GM23338 (cell line): ENCODE data around the gene RIPK1. TPM values are rescaled to one million over a fixed set of nuclear protein-coding genes. Genes with fewer than 3 reads are reported as not detected.

Experiments used
- ATAC-seq: fragments of 200-7000 bp; cut with Tn5 transposase; 3 replicates; pipeline ENCODE4 v1.9.1; 2020
- DNase-seq: peaks from one replicate; pipeline ENCODE4 v3.0.0-alpha.2; 2015; ENCODE audit warnings: low spot score
- H2AFZ ChIP-seq: fragments of 200-600 bp; sonication (generic); 2 replicates; pipeline ENCODE4 v1.8.0; 2016; ENCODE audit warnings: antibody characterized with exemption, mild to moderate bottlenecking, moderate library complexity
- H3F3A ChIP-seq: fragments of 200-600 bp; sonication (generic); replicated peaks from 2 replicates; pipeline ENCODE4 v1.8.0; 2017; ENCODE audit warnings: antibody characterized with exemption, mixed run types, low read depth
- H3K27ac ChIP-seq: fragments of 200-600 bp; sonication (generic); 2 replicates; pipeline ENCODE4 v1.6.1; 2016; ENCODE audit warnings: low read depth
- H3K27me3 ChIP-seq: fragments of 200-600 bp; sonication (generic); 2 replicates; pipeline ENCODE4 v1.8.0; 2016; ENCODE audit warnings: mild to moderate bottlenecking, mixed run types, moderate library complexity; ENCODE audit not compliant: insufficient read depth
- H3K36me3 ChIP-seq: fragments of 200-600 bp; sonication (generic); 2 replicates; pipeline ENCODE4 v1.8.0; 2016; ENCODE audit warnings: mild to moderate bottlenecking; ENCODE audit not compliant: insufficient read depth
- H3K4me1 ChIP-seq: fragments of 200-600 bp; sonication (generic); 2 replicates; pipeline ENCODE4 v1.8.0; 2016; ENCODE audit warnings: mild to moderate bottlenecking, moderate library complexity; ENCODE audit not compliant: insufficient read depth
- H3K4me2 ChIP-seq: fragments of 200-600 bp; sonication (generic); 2 replicates; pipeline ENCODE4 v1.7.1; 2017; ENCODE audit warnings: mixed run types
- H3K4me3 ChIP-seq: fragments of 200-600 bp; sonication (generic); 2 replicates; pipeline ENCODE4 v1.6.1; 2016; ENCODE audit warnings: mixed run types
- H3K79me2 ChIP-seq: fragments of 200-600 bp; sonication (generic); replicated peaks from 2 replicates; pipeline ENCODE4 v1.8.0; 2017; ENCODE audit warnings: mild to moderate bottlenecking; ENCODE audit not compliant: insufficient read depth
- H3K9me2 ChIP-seq: fragments of 200-600 bp; sonication (generic); 2 replicates; pipeline ENCODE4 v1.8.0; 2017; ENCODE audit not compliant: insufficient read depth
- H4K20me1 ChIP-seq: fragments of 200-600 bp; sonication (generic); replicated peaks from 2 replicates; pipeline ENCODE4 v1.8.0; 2017; ENCODE audit warnings: mild to moderate bottlenecking; ENCODE audit not compliant: insufficient read depth
- H3K27ac Mint-ChIP-seq: 2 replicates; pipeline ENCODE4 v1.8.0; 2020; ENCODE audit warnings: inconsistent platforms, mild to moderate bottlenecking, moderate library complexity, mixed read lengths
- H3K27me3 Mint-ChIP-seq: 3 replicates; pipeline ENCODE4 v1.8.0; 2022; ENCODE audit warnings: low read depth, mild to moderate bottlenecking, moderate library complexity, mixed read lengths, inconsistent platforms; ENCODE audit not compliant: insufficient read depth, poor library complexity
- H3K36me3 Mint-ChIP-seq: 3 replicates; pipeline ENCODE4 v1.8.0; 2021; ENCODE audit warnings: low read depth, mild to moderate bottlenecking, inconsistent platforms, moderate library complexity, mixed read lengths
- H3K4me1 Mint-ChIP-seq: 3 replicates; pipeline ENCODE4 v1.8.0; 2020; ENCODE audit warnings: mild to moderate bottlenecking, inconsistent platforms, mixed read lengths
- H3K4me3 Mint-ChIP-seq: 3 replicates; pipeline ENCODE4 v1.8.0; 2021; ENCODE audit warnings: moderate library complexity, mild to moderate bottlenecking, inconsistent platforms, mixed read lengths
- H3K9me3 Mint-ChIP-seq: 3 replicates; pipeline ENCODE4 v1.8.0; 2020; ENCODE audit warnings: moderate library complexity, mild to moderate bottlenecking, inconsistent platforms, mixed read lengths
- CREB1 ChIP-seq: fragments of 250-450 bp; sonication (Bioruptor Pico); IDR thresholded peaks from 2 replicates; pipeline ENCODE4 v1.5.0; 2020; ENCODE audit warnings: low read depth, mild to moderate bottlenecking, moderate library complexity
- EZH2 ChIP-seq: fragments of 200-600 bp; sonication (generic); IDR thresholded peaks from one replicate; pipeline ENCODE4 v1.8.0; 2017; ENCODE audit warnings: antibody characterized with exemption, mild to moderate bottlenecking, low read depth; ENCODE audit not compliant: unreplicated experiment
- EZH2phosphoT487 ChIP-seq: fragments of 200-600 bp; sonication (generic); IDR thresholded peaks from one replicate; pipeline ENCODE4 v1.8.1; 2018; ENCODE audit warnings: antibody characterized with exemption; ENCODE audit not compliant: unreplicated experiment
- JUNB ChIP-seq: IDR thresholded peaks from one replicate; pipeline ENCODE4 v1.6.1; 2016; ENCODE audit warnings: antibody characterized with exemption; ENCODE audit not compliant: unreplicated experiment
- NANOG ChIP-seq: IDR thresholded peaks from 2 replicates; pipeline ENCODE4 v1.6.1; 2016; ENCODE audit warnings: antibody characterized with exemption, borderline replicate concordance
- POLR2AphosphoS5 ChIP-seq: IDR thresholded peaks from 2 replicates; pipeline ENCODE4 v1.6.1; 2016; ENCODE audit warnings: antibody characterized with exemption, low read depth
- STAT1 ChIP-seq: IDR thresholded peaks from one replicate; pipeline ENCODE4 v1.6.1; 2016; ENCODE audit warnings: antibody characterized with exemption; ENCODE audit not compliant: unreplicated experiment
- ZNF114 ChIP-seq: fragments of 250-450 bp; sonication (Bioruptor Pico); IDR thresholded peaks from 2 replicates; pipeline ENCODE4 v1.5.0; 2020; ENCODE audit warnings: mild to moderate bottlenecking, moderate library complexity
- ZNF331 ChIP-seq: fragments of 250-450 bp; sonication (Bioruptor Pico); IDR thresholded peaks from 2 replicates; pipeline ENCODE4 v1.5.0; 2020; ENCODE audit warnings: low read depth, mild to moderate bottlenecking, moderate library complexity
- polyA plus RNA-seq: library from polyadenylated mRNA; unstranded; fragments of >200 nt; fragmentation: Nextera tagmentation; extraction: Ambion mirVana; gene quantifications from 2 replicates; pipeline ENCODE4 v1.2.1, GENCODE V29; 2016
- total RNA-seq: library from RNA; depleted of rRNA; stranded (reverse); fragments of >200 nt; shearing (Covaris generic); gene quantifications from 2 replicates; pipeline ENCODE4 v1.2.3, GENCODE V29; 2014
- TF ChIP-seq, protein P1 (sequence below), 2 experiments: fragments of 200-600 bp in 1 of 2; sonication (generic) in 1 of 2; conservative IDR thresholded peaks; 2 replicates each; pipeline versions ENCODE4 v1.5.1 to v1.6.1; 2016 to 2017; ENCODE audit warnings: antibody characterized with exemption in 2 of 2, low read depth in 2 of 2, mild to moderate bottlenecking in 2 of 2, moderate library complexity in 1 of 2
- TF ChIP-seq, protein P2 (sequence below): IDR thresholded peaks from one replicate; pipeline ENCODE4 v1.6.1; 2018; ENCODE audit warnings: antibody characterized with exemption; ENCODE audit not compliant: unreplicated experiment
- TF ChIP-seq, protein P3 (sequence below): IDR thresholded peaks from 2 replicates; pipeline ENCODE4 v1.6.1; 2016; ENCODE audit warnings: antibody characterized with exemption
- TF ChIP-seq, protein P4 (sequence below): fragments of 250-450 bp; sonication (Bioruptor Pico); IDR thresholded peaks from 2 replicates; pipeline ENCODE4 v1.5.0; 2020; ENCODE audit warnings: mild to moderate bottlenecking, moderate library complexity

RIPK1 gene
- total and polyA plus RNA-seq, 2 experiments from 2014 or later = 5.7 to 19.4 TPM

DNA sequence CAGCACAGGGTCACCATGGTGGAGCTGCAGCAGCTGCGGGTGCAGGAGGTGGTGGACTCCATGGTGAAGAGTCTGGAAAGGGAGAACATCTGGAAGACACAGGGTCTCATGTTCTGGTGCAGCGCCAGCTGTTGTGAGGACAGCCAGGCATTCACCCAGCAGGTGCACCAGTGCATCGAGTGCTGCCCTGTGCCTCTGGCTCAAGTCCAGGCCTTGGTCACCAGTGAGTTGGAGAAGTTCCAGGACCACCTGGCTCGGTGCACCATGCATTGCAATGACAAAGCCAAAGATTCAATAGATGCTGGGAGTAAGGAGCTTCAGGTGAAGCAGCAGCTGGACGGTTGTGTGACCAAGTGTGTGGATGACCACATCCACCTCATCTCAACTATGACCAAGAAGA, 22.9 kb upstream of the RIPK1 start:
- TF ChIP-seq POLR2AphosphoS5 (no peak), NANOG (no peak), STAT1 (no peak), EZH2phosphoT487 (no peak), CREB1 (CRISPR knock-in tag) (no peak), EZH2 (no peak), ZNF331 (CRISPR knock-in tag) (no peak), ZNF114 (CRISPR knock-in tag) (no peak), JUNB (no peak)
- TF ChIP-seq, protein P1, sequence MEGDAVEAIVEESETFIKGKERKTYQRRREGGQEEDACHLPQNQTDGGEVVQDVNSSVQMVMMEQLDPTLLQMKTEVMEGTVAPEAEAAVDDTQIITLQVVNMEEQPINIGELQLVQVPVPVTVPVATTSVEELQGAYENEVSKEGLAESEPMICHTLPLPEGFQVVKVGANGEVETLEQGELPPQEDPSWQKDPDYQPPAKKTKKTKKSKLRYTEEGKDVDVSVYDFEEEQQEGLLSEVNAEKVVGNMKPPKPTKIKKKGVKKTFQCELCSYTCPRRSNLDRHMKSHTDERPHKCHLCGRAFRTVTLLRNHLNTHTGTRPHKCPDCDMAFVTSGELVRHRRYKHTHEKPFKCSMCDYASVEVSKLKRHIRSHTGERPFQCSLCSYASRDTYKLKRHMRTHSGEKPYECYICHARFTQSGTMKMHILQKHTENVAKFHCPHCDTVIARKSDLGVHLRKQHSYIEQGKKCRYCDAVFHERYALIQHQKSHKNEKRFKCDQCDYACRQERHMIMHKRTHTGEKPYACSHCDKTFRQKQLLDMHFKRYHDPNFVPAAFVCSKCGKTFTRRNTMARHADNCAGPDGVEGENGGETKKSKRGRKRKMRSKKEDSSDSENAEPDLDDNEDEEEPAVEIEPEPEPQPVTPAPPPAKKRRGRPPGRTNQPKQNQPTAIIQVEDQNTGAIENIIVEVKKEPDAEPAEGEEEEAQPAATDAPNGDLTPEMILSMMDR (conservative IDR thresholded peaks at IDR 0.05; ENCODE audit: low read depth in 2 of 2) = no peak
- TF ChIP-seq, protein P2, sequence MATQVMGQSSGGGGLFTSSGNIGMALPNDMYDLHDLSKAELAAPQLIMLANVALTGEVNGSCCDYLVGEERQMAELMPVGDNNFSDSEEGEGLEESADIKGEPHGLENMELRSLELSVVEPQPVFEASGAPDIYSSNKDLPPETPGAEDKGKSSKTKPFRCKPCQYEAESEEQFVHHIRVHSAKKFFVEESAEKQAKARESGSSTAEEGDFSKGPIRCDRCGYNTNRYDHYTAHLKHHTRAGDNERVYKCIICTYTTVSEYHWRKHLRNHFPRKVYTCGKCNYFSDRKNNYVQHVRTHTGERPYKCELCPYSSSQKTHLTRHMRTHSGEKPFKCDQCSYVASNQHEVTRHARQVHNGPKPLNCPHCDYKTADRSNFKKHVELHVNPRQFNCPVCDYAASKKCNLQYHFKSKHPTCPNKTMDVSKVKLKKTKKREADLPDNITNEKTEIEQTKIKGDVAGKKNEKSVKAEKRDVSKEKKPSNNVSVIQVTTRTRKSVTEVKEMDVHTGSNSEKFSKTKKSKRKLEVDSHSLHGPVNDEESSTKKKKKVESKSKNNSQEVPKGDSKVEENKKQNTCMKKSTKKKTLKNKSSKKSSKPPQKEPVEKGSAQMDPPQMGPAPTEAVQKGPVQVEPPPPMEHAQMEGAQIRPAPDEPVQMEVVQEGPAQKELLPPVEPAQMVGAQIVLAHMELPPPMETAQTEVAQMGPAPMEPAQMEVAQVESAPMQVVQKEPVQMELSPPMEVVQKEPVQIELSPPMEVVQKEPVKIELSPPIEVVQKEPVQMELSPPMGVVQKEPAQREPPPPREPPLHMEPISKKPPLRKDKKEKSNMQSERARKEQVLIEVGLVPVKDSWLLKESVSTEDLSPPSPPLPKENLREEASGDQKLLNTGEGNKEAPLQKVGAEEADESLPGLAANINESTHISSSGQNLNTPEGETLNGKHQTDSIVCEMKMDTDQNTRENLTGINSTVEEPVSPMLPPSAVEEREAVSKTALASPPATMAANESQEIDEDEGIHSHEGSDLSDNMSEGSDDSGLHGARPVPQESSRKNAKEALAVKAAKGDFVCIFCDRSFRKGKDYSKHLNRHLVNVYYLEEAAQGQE = no peak
- TF ChIP-seq, protein P3, sequence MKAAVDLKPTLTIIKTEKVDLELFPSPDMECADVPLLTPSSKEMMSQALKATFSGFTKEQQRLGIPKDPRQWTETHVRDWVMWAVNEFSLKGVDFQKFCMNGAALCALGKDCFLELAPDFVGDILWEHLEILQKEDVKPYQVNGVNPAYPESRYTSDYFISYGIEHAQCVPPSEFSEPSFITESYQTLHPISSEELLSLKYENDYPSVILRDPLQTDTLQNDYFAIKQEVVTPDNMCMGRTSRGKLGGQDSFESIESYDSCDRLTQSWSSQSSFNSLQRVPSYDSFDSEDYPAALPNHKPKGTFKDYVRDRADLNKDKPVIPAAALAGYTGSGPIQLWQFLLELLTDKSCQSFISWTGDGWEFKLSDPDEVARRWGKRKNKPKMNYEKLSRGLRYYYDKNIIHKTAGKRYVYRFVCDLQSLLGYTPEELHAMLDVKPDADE = no peak
- TF ChIP-seq, protein P4, sequence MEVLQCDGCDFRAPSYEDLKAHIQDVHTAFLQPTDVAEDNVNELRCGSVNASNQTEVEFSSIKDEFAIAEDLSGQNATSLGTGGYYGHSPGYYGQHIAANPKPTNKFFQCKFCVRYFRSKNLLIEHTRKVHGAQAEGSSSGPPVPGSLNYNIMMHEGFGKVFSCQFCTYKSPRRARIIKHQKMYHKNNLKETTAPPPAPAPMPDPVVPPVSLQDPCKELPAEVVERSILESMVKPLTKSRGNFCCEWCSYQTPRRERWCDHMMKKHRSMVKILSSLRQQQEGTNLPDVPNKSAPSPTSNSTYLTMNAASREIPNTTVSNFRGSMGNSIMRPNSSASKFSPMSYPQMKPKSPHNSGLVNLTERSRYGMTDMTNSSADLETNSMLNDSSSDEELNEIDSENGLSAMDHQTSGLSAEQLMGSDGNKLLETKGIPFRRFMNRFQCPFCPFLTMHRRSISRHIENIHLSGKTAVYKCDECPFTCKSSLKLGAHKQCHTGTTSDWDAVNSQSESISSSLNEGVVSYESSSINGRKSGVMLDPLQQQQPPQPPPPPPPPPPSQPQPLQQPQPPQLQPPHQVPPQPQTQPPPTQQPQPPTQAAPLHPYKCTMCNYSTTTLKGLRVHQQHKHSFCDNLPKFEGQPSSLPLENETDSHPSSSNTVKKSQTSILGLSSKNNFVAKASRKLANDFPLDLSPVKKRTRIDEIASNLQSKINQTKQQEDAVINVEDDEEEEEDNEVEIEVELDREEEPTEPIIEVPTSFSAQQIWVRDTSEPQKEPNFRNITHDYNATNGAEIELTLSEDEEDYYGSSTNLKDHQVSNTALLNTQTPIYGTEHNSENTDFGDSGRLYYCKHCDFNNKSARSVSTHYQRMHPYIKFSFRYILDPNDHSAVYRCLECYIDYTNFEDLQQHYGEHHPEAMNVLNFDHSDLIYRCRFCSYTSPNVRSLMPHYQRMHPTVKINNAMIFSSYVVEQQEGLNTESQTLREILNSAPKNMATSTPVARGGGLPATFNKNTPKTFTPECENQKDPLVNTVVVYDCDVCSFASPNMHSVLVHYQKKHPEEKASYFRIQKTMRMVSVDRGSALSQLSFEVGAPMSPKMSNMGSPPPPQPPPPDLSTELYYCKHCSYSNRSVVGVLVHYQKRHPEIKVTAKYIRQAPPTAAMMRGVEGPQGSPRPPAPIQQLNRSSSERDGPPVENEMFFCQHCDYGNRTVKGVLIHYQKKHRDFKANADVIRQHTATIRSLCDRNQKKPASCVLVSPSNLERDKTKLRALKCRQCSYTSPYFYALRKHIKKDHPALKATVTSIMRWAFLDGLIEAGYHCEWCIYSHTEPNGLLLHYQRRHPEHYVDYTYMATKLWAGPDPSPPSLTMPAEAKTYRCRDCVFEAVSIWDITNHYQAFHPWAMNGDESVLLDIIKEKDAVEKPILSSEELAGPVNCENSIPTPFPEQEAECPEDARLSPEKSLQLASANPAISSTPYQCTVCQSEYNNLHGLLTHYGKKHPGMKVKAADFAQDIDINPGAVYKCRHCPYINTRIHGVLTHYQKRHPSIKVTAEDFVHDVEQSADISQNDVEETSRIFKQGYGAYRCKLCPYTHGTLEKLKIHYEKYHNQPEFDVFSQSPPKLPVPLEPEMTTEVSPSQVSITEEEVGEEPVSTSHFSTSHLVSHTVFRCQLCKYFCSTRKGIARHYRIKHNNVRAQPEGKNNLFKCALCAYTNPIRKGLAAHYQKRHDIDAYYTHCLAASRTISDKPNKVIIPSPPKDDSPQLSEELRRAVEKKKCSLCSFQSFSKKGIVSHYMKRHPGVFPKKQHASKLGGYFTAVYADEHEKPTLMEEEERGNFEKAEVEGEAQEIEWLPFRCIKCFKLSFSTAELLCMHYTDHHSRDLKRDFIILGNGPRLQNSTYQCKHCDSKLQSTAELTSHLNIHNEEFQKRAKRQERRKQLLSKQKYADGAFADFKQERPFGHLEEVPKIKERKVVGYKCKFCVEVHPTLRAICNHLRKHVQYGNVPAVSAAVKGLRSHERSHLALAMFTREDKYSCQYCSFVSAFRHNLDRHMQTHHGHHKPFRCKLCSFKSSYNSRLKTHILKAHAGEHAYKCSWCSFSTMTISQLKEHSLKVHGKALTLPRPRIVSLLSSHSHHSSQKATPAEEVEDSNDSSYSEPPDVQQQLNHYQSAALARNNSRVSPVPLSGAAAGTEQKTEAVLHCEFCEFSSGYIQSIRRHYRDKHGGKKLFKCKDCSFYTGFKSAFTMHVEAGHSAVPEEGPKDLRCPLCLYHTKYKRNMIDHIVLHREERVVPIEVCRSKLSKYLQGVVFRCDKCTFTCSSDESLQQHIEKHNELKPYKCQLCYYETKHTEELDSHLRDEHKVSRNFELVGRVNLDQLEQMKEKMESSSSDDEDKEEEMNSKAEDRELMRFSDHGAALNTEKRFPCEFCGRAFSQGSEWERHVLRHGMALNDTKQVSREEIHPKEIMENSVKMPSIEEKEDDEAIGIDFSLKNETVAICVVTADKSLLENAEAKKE (CRISPR knock-in tag) = no peak
- no peaks in the 10 kb centered on the region for H4K20me1 ChIP-seq
- no peak overlapping the region for H3K27ac ChIP-seq
- DNase-seq (no peak), ATAC-seq (no peak)
- no peaks in the 10 kb centered on the region; the same call in 2 of the 3 replicates for H3K36me3 Mint-ChIP-seq
- H3K4me1 ChIP-seq = peaks cover 15% of the 10 kb centered on the region
- H3K9me3 Mint-ChIP-seq = no peaks in the 10 kb centered on the region
- H3K79me2 ChIP-seq = no peaks in the 10 kb centered on the region
- H3K9me2 ChIP-seq = no peaks in the 10 kb centered on the region
- no peak overlapping the region for H3K27ac Mint-ChIP-seq
- peaks cover 2% of the 10 kb centered on the region for H3K27me3 Mint-ChIP-seq
- H3K27me3 ChIP-seq = no peaks in the 10 kb centered on the region
- no peaks in the 10 kb centered on the region for H3K36me3 ChIP-seq
- H3F3A ChIP-seq = 0 out of 2 replicates have a peak, but pooled peaks cover 2% of the 10 kb centered on the region
- H3K4me3 Mint-ChIP-seq = no peak overlapping the region
- H3K4me2 ChIP-seq = no peak overlapping the region
- peaks cover 11% of the 10 kb centered on the region for H3K4me1 Mint-ChIP-seq
- H3K4me3 ChIP-seq = no peak overlapping the region
- H2AFZ ChIP-seq = no peak overlapping the region
